Measurements from ENCODE around the gene SOAT1.

SOAT1 gene

GRCh38 chr1:179380299-179380698, 86.7 kb downstream of the SOAT1 start:
- TF ChIP-seq POLR2AphosphoS5 (IDR thresholded peaks at IDR 0.05; ENCODE audit: low read depth, low read length): no peak
- TF ChIP-seq, protein P1, sequence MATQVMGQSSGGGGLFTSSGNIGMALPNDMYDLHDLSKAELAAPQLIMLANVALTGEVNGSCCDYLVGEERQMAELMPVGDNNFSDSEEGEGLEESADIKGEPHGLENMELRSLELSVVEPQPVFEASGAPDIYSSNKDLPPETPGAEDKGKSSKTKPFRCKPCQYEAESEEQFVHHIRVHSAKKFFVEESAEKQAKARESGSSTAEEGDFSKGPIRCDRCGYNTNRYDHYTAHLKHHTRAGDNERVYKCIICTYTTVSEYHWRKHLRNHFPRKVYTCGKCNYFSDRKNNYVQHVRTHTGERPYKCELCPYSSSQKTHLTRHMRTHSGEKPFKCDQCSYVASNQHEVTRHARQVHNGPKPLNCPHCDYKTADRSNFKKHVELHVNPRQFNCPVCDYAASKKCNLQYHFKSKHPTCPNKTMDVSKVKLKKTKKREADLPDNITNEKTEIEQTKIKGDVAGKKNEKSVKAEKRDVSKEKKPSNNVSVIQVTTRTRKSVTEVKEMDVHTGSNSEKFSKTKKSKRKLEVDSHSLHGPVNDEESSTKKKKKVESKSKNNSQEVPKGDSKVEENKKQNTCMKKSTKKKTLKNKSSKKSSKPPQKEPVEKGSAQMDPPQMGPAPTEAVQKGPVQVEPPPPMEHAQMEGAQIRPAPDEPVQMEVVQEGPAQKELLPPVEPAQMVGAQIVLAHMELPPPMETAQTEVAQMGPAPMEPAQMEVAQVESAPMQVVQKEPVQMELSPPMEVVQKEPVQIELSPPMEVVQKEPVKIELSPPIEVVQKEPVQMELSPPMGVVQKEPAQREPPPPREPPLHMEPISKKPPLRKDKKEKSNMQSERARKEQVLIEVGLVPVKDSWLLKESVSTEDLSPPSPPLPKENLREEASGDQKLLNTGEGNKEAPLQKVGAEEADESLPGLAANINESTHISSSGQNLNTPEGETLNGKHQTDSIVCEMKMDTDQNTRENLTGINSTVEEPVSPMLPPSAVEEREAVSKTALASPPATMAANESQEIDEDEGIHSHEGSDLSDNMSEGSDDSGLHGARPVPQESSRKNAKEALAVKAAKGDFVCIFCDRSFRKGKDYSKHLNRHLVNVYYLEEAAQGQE (IDR thresholded peaks at IDR 0.05; ENCODE audit: insufficient read depth in 1 of 2, low read depth in 2 of 2, low read length in 2 of 2): no peak
- TF ChIP-seq SIN3A (IDR thresholded peaks at IDR 0.05; ENCODE audit: borderline replicate concordance, insufficient read depth, low read length): no peak
- no peak for TF ChIP-seq TAF1 (IDR thresholded peaks at IDR 0.05; ENCODE audit: borderline replicate concordance, insufficient read depth, low read length)
- no peak for TF ChIP-seq FOXP2 (optimal IDR thresholded peaks at IDR 0.05; ENCODE audit: borderline replicate concordance, extremely low read depth, extremely low read length, insufficient read depth)

DNA sequence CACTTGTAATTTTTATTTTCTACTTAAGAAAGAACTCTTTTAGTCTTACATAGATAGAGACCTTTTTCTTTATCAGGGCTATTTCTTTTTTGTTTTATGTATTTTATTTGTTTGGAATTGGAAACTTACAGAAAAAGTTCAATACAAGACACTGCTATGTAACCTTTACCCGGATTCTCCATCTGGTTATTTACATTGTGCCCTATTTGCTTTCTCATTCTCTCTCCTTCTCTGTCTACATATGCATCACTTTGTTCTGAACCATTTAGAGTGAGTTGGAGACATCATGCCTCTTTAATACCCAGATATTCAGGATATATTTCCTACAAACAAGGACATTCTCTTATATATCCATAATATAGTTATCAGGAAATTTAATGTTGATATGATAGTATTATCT, 90.4 kb downstream of the SOAT1 start:
- TF ChIP-seq, protein P1 (IDR thresholded peaks at IDR 0.05; ENCODE audit: insufficient read depth in 1 of 2, low read depth in 2 of 2, low read length in 2 of 2): no peak

- no peak for TF ChIP-seq POLR2AphosphoS5 (IDR thresholded peaks at IDR 0.05; ENCODE audit: low read depth, low read length)
- TF ChIP-seq TAF1 (IDR thresholded peaks at IDR 0.05; ENCODE audit: borderline replicate concordance, insufficient read depth, low read length): no peak
- TF ChIP-seq, protein P1 (IDR thresholded peaks at IDR 0.05; ENCODE audit: insufficient read depth in 1 of 2, low read depth in 2 of 2, low read length in 2 of 2): no peak
- TF ChIP-seq FOXP2 (optimal IDR thresholded peaks at IDR 0.05; ENCODE audit: borderline replicate concordance, extremely low read depth, extremely low read length, insufficient read depth): no peak
- no peak for TF ChIP-seq SIN3A (IDR thresholded peaks at IDR 0.05; ENCODE audit: borderline replicate concordance, insufficient read depth, low read length)
Measured at GRCh38 chr1:179385510-179385909, 91.9 kb downstream of the SOAT1 start.

GRCh38 chr1:179393721-179394120, 100.1 kb downstream of the SOAT1 start:
- TF ChIP-seq TAF1 (IDR thresholded peaks at IDR 0.05; ENCODE audit: borderline replicate concordance, insufficient read depth, low read length) (no peak), POLR2AphosphoS5 (IDR thresholded peaks at IDR 0.05; ENCODE audit: low read depth, low read length) (no peak), FOXP2 (optimal IDR thresholded peaks at IDR 0.05; ENCODE audit: borderline replicate concordance, extremely low read depth, extremely low read length, insufficient read depth) (no peak), SIN3A (IDR thresholded peaks at IDR 0.05; ENCODE audit: borderline replicate concordance, insufficient read depth, low read length) (no peak)
- TF ChIP-seq, protein P1 (IDR thresholded peaks at IDR 0.05; ENCODE audit: insufficient read depth in 1 of 2, low read depth in 2 of 2, low read length in 2 of 2): no peak
